ENCODE results near the gene ANXA4.
A peak's percentile ranks its signal among the peaks of the same experiment; 100 is the strongest.
"Not testable (repeated sequence)": the region's sequence is repeated elsewhere in the genome, so short reads cannot be mapped to it uniquely, and the experiment has no call there.

Gene ANXA4

DNA sequence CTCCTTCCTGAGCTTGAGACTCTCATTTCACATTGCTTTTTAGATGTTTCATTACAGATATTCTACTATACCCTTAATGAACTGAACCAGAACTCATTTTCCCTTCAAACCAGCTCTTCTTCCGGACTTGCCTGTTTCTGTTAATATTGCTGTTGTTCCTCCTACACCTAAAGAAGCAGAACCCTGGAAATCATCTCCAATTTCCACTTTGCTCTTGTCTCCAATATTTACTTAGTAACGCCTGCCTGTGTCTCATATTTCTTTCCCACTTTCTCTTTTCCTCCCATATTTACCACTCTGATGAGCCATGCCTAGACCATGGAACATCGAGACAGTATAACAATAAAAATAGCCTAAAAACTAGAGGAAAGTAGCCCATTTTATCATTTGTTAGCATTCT lies 69.7 kb downstream of the ANXA4 start:
- no peak for DNase-seq

DNA sequence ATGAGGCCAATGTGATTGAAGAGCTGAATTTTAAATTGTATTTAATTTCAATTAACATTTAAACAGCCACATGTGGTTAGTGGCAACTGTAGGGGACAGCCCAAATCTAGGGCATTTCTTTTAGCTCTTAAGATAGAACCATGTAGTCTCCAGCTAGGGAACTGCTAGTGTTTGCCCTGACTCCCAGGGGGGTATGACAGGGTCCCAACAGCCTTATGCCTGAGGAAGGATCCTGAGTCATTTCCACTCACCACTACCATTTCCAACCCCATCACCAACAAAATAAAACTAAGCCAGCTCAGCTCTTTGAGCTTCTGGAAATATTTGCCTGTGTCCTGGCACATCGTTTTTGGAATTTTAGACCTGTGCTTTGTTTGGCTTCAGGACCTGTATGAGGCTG lies 73.8 kb downstream of the ANXA4 start:
- DNase-seq: no peak

GRCh38 chr2:69816923-69817542 lies 75.1 kb downstream of the ANXA4 start:
- peak; percentile 43 for DNase-seq

DNA sequence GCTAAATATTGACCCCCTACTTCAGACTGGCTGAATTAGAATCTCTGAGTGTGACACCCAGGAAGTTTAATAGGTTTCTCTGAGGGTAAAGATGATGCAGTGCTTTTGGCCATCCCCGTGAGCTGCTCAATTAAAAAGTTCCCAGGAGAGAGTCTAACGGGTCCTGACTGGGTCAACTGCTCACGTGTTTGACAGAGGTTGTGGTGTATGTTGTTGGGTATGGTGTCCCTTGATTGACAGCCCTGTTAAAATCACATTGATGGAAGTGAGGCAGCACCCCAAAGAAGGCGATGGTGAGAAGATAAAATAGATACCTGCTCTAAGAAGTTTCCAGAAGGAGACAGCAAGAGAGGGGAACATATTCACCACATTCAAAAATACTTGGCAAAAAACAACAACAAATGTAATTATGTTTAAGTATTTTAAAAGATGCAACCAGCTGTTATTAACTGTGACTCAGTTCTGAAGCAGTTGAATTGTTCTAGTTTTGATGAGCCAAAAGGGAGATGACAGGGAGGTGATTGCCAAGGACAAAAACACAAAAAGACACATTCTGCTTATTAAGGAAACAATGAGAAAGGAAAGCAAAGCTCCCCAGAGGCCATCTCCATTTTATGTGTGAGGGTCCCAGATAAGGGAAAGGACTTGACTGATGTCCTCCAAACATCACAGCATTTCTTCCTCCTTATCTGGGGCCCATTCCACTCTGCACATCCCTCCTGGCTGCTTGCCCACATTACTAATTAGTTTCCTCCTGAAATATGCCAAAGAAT lies 76.0 kb downstream of the ANXA4 start:
- DNase-seq: no peak

GRCh38 chr2:69827796-69828540 lies 86.0 kb downstream of the ANXA4 start:
- no peak for DNase-seq

DNA sequence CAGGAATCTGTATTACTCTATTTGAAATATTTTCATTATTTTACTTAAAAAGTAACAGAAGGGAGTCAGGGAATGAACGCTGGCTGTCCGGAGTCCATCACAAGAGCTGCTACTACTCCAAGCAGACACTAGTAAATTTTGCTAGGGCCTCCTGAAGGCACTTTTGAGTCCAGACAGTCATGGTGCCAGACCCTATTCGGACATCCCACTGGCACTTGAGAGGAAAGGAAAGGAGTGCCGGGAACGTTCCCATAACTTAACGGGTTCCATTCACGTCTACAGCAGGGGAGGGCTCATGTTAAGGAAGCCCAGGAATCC lies 87.0 kb downstream of the ANXA4 start:
- no peak for DNase-seq

DNA sequence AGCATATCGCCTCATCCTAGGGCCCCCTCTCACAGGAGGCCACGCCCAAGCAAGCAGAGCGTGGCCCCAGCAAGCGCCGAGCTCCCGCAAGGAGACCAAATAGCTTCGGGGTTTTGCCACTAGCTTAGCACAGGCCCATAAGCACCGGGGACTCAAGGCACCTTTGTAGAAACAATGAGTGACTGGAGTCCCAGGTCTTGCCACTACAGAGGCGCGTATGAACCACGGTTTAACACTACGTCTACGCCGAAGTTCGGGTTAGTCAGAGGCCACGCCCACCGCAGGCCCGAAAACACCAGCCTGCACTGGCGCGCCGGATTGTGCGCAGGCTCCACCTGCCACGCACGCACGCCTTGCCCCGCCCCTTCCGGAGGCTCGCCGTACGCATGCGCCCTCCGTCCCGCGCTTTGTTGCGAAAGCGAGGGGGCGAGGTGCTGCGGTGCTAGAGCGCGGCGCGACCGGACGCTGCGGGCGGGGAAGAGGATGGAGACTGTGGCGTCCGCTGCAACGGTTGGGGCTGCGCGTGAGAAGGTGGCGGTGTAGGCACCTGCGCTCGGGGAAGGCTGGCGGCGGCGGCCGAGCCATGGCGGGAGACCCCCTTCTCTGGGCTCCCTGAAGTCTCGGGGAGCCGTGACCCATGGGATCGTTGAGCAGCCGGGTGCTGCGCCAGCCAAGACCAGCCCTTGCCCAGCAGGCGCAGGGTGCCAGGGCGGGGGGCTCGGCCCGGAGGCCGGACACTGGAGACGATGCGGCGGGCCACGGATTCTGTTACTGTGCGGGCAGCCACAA lies 87.5 kb downstream of the ANXA4 start, which contains the start of gene GMCL1:
Gene GMCL1, plus strand, starts transcription at position 405 of the 789 bp plus-strand sequence. Its CDS starts 233 bp downstream, at position 638.
- peak; percentile 99 for DNase-seq

GRCh38 chr2:69830045-69830905 lies 88.3 kb downstream of the ANXA4 start:
- DNase-seq: peak; percentile 37

GRCh38 chr2:69830906-69831241 lies 88.9 kb downstream of the ANXA4 start:
- not testable (repeated sequence) for DNase-seq

GRCh38 chr2:69831354-69831905 lies 89.5 kb downstream of the ANXA4 start:
- DNase-seq: no peak

DNA sequence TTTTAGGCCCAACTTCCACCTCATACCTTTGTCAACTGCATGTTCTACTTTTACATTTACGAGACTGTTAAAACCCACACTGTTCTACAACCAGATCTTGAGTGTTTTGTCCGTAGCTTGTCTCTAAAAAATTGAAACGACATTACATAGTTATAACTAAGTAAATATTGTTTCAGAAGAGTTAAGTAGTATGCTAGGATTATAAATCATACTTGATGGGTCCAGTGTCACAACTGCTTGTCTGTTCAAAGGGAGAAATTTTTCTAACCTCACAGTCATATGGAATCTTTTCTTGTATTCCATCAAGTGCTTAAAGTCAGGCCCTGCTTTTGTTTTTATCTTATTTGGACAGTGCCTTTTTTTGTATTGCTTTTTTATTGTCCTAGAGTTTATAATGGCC lies 91.8 kb downstream of the ANXA4 start:
- no peak for DNase-seq

DNA sequence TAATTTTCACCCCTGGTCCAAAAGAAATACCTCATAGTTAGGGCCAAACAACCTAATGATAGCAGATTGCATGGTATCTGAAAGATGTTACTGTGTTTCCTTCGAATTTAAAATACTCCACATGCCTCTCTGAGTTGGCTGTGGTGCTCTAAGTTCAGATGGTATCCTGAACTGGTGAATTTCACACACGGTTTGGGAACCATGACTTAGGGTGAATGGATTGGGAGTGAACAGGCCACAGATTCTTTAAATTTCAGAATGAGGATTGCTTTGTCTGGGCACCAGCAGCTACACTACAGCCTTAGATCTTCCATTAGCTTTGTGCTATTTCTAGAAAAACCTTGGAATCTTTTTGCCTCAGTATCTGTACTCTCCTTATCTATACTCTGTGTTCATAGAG lies 93.7 kb downstream of the ANXA4 start:
- no peak for DNase-seq

DNA sequence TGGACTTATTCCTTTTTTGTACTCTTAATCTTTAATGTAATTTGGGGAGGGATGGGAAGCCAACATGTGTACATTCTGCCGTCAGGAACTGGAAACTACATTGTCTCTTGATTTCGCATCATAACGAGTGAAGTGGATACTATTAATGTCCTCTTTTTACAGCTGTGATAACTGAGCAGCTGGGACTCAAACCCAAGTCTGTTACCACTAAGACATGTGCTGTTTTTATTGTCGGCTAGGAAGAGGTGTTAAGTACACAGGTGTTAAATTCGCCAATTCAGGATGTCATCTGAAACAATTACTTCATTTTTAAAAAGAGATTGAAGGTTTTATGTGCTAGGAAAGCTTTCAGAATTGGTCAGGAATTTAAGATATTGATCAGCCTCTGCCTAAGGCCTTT lies 94.4 kb downstream of the ANXA4 start:
- DNase-seq: no peak

DNA sequence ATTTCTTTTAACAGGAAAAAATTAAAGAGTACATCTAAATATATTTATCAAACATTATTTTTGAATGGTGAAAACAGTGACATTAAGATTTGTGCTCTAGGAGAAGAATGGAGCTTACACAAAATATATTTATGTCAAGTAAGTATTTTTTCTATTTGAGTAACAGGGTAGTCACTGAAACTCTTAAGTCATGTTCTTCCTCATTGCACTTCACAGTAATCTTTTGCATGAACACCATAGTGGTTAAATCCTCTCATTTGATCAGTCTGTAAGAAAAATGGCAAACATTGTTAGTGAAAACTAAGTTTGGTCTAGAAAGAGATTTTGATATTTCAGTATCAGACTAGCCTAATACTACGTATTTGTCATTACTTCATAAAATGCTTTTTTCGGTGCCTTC lies 95.6 kb downstream of the ANXA4 start:
- DNase-seq: no peak

GRCh38 chr2:69843993-69844392 lies 102.1 kb downstream of the ANXA4 start:
- no peak for DNase-seq

DNA sequence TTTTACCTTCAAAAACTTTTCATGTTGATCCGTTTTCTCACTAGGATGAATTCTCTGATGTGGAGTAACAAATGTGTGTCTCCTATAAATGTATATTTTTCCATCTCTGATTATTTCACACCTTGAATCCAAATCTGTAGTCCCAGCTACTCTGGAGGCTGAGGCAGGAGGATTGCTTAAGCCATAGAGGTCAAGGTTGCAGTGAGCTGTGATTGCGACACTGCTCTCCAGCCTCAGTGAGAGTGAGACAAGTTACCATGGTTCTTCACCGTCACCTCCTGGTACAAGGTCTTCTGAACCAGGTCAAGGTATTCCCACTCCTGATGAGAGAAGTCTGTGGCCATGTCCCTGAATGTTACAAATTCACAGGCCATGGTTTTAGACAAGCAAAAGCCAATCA lies 102.6 kb downstream of the ANXA4 start:
- DNase-seq: no peak

DNA sequence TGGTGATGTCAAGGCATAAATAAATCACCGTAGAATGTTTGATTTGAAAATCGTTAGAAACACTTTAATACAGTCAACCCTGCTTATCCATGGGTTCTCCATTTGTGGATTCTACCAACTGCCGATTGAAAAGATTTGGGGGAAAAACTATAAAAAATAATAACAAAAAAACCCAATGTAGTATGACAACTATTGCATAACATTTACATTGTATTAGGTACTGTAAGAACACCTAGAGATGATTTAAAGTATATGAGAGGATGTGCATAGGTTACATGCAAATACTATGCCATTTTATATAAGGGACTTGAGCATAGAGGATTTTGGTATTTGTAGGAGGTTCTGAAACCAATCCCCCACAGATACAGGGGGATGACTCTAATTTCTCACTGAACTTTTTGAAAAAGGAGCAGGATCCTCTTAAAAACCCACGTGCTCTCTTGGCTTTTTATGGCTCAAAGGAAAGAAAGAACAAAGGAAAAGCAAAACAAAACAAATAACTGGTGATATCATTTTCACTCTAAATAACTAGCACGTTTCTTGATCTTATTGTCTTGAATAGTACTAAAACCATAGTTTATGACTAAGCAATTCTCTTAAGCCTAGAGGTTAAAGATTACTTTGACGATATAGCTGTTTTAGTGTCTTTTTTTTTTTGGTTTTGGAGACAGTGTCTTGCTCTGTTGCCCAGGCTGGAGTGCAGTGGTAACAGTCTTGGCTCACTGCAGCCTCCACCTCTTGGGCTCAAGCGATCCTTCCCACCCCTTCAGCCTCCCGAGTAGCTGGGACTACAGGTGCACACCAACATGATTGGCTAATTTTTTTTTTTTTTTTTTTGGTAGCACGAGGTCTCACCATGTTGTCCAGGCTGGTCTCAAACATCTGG lies 104.5 kb downstream of the ANXA4 start:
- DNase-seq: no peak

- DNase-seq: no peak
Observed at GRCh38 chr2:69847068-69847828, 105.3 kb downstream of the ANXA4 start.

DNA sequence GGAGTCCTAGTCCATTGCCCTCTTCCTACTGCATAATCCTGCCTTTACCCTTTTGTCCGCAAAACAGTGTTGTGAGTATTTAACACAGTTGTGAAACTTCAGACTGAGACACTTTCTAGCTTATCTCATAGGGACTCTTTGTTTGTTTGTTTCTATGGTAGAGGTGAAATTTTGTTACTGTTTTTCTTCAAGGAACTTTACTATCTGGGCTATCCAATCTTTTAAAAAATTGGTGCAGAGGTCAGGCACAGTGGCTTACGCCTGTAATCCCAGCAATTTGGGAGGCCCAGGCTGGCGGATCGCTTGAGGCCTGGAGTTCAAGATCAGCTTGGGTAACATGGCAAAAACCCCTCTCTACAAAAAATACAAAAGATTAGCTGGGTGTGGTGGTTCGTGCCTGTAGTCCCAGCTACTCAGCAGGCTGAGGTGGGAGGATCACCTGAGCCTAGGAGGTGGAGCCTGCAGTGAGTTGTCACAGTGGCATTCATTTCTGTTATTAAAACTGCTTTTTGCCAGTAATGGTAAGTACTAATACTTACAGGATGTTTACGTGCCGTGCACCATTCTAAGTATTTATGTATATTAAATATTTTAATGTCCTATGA lies 106.4 kb downstream of the ANXA4 start:
- DNase-seq: no peak

- DNase-seq: no peak
Observed at GRCh38 chr2:69858261-69858660, 116.3 kb downstream of the ANXA4 start.

All from activated effector memory CD4-positive, alpha-beta T cell treated with Interleukin-2 at 50 U/mL for 16 hours (primary cell).